ENCODE results near the gene MTCL1.

MTCL1 gene

GRCh38 chr18:8801263-8801901 lies 96.0 kb downstream of the MTCL1 start:
- TF ChIP-seq YY1 (IDR thresholded peaks at IDR 0.05; ENCODE audit: low read depth) (no peak), NFIC (IDR thresholded peaks at IDR 0.05) (no peak)

- TF ChIP-seq REST (IDR thresholded peaks at IDR 0.05; ENCODE audit: low read depth): no peak
- no peak for TF ChIP-seq RAD21 (IDR thresholded peaks at IDR 0.05; ENCODE audit: low read depth)
- no peak for TF ChIP-seq TEAD4 (IDR thresholded peaks at IDR 0.05)
- TF ChIP-seq USF1 (IDR thresholded peaks at IDR 0.05): no peak
- TF ChIP-seq NFIC (IDR thresholded peaks at IDR 0.05): no peak
- no peak for TF ChIP-seq EGR1 (IDR thresholded peaks at IDR 0.05)
- TF ChIP-seq TAF1 (IDR thresholded peaks at IDR 0.05; ENCODE audit: low read depth): no peak
- TF ChIP-seq EP300 (IDR thresholded peaks at IDR 0.05; ENCODE audit: borderline replicate concordance): no peak
- TF ChIP-seq YY1 (IDR thresholded peaks at IDR 0.05; ENCODE audit: low read depth): no peak
- TF ChIP-seq CEBPB (IDR thresholded peaks at IDR 0.05): no peak
- TF ChIP-seq ZBTB7A (IDR thresholded peaks at IDR 0.05; ENCODE audit: low read depth): no peak
- no peak for TF ChIP-seq MAX (IDR thresholded peaks at IDR 0.05)
- no peak for TF ChIP-seq CREB1 (IDR thresholded peaks at IDR 0.05; ENCODE audit: low read depth)
- no peak for TF ChIP-seq FOXM1 (IDR thresholded peaks at IDR 0.05; ENCODE audit: borderline replicate concordance, low read depth)
- no peak for TF ChIP-seq TCF12 (IDR thresholded peaks at IDR 0.05; ENCODE audit: low read depth)
These were observed 96.8 kb downstream of the MTCL1 start for GRCh38 chr18:8802017-8802672.

- TF ChIP-seq NFIC (IDR thresholded peaks at IDR 0.05) (no peak), ZBTB7A (IDR thresholded peaks at IDR 0.05; ENCODE audit: low read depth) (no peak), RAD21 (IDR thresholded peaks at IDR 0.05; ENCODE audit: low read depth) (no peak), YY1 (IDR thresholded peaks at IDR 0.05; ENCODE audit: low read depth) (no peak), FOXM1 (IDR thresholded peaks at IDR 0.05; ENCODE audit: borderline replicate concordance, low read depth) (no peak), USF1 (IDR thresholded peaks at IDR 0.05) (no peak), MAX (IDR thresholded peaks at IDR 0.05) (no peak), EP300 (IDR thresholded peaks at IDR 0.05; ENCODE audit: borderline replicate concordance) (no peak), EGR1 (IDR thresholded peaks at IDR 0.05) (no peak), TAF1 (IDR thresholded peaks at IDR 0.05; ENCODE audit: low read depth) (no peak), TEAD4 (IDR thresholded peaks at IDR 0.05) (no peak), REST (IDR thresholded peaks at IDR 0.05; ENCODE audit: low read depth) (no peak), TCF12 (IDR thresholded peaks at IDR 0.05; ENCODE audit: low read depth) (no peak), CEBPB (IDR thresholded peaks at IDR 0.05) (no peak), CREB1 (IDR thresholded peaks at IDR 0.05; ENCODE audit: low read depth) (no peak)
These were observed 97.9 kb downstream of the MTCL1 start for GRCh38 chr18:8803063-8803795.

DNA sequence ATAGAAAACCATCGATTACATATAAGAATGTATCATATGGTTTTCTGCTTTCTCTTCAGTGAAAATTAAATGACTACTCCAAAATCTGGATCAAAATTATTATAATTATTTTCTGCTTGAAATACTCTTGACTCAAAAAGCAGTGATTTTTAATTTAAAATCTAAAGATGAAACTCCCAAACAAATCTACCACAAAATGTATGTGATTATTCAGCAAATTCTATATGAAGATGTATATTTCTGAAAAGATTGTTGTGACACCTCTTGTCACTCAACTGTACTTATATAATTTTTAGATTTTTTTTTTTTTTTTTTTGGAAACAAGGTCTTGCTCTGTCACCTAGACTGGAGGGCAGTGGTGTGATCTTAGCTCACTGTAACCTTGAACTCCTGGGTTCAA lies 98.6 kb downstream of the MTCL1 start:
- no peak for TF ChIP-seq CREB1 (IDR thresholded peaks at IDR 0.05; ENCODE audit: low read depth)

DNA sequence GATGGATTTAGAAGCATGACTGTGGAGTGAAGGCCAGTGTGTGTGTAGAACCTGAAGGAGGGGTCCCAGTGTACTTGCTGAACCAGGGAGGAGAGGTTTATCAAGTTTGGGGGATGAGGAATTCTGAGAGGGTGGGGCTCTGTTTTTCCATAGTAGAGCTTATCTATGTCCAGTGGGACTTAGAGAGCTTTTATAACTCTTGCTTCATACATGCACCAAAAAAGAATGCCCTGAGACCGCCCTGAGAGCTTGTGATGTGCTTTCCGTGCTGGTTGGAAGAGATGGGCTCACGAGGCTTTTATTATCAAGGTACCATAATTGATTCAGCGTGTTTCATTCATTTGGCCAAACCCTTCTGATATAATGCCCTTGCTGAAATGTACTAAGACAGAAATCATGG lies 100.2 kb downstream of the MTCL1 start:
- TF ChIP-seq FOXM1 (IDR thresholded peaks at IDR 0.05; ENCODE audit: borderline replicate concordance, low read depth): no peak
- no peak for TF ChIP-seq TEAD4 (IDR thresholded peaks at IDR 0.05)
- no peak for TF ChIP-seq USF1 (IDR thresholded peaks at IDR 0.05)
- no peak for TF ChIP-seq YY1 (IDR thresholded peaks at IDR 0.05; ENCODE audit: low read depth)
- TF ChIP-seq RAD21 (IDR thresholded peaks at IDR 0.05; ENCODE audit: low read depth): no peak
- TF ChIP-seq EP300 (IDR thresholded peaks at IDR 0.05; ENCODE audit: borderline replicate concordance): no peak
- TF ChIP-seq EGR1 (IDR thresholded peaks at IDR 0.05): no peak
- no peak for TF ChIP-seq CEBPB (IDR thresholded peaks at IDR 0.05)
- TF ChIP-seq TAF1 (IDR thresholded peaks at IDR 0.05; ENCODE audit: low read depth): no peak
- no peak for TF ChIP-seq CREB1 (IDR thresholded peaks at IDR 0.05; ENCODE audit: low read depth)

Data from Ishikawa (cell line).